CD1c-positive myeloid dendritic cell (primary cell): ENCODE results near the gene AP1AR.
A peak's percentile ranks its signal among the peaks of the same experiment; 100 is the strongest.

Experiments
- DNase-seq: peaks from one replicate; pipeline ENCODE4 v3.0.0-alpha.2; 2016; ENCODE audit errors: extremely low spot score

AP1AR gene

DNA sequence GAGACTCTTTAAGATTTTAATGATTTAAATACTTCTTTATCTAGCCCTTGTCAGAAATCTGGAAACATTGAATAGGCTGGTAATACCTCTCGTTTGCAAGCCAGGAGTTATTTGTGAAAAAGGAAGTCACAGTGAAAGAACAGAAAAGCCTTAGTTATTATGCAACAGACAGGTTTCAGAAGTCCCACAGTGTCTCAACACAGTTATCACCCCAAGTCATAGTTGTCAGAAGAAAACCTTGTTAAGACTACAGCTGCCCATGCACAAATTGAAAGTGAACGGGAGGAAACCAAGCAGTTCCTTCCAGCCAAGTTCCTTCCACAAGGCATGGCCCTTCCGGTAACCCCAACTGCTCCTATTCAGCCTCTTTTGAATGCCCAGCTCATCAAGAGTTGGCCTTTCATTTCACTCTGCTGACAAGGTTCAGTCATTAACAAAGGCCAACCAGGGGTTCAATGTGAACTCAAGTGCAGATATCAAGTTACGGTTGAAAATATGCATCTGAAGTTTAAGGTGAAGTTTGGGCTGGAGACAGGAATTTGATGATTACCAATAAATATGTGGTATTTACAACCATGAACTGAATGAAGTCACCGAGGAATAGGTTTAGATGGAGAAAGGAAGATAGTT is 81.1 kb downstream of the AP1AR start:
- DNase-seq: peak; percentile 70

DNA sequence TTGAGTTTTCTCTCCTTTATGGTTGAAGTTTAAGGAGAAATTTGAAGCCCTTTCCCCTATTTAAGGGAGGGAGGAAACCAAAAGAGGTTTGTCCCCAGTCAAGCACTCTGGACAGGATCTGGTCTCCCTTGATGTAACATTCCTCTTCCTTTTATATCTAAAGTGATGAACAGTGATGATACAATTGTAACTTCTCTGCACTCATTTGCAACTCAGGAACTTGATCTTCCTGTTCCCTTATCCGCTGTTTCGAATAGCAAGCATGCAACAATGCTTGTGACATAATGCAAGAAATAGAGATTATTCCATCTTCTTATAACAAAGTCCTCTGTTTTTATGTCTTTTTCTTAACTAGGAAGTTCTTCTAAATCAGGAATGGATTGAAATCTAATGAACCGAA is 83.9 kb downstream of the AP1AR start:
- peak; percentile 77 for DNase-seq

DNA sequence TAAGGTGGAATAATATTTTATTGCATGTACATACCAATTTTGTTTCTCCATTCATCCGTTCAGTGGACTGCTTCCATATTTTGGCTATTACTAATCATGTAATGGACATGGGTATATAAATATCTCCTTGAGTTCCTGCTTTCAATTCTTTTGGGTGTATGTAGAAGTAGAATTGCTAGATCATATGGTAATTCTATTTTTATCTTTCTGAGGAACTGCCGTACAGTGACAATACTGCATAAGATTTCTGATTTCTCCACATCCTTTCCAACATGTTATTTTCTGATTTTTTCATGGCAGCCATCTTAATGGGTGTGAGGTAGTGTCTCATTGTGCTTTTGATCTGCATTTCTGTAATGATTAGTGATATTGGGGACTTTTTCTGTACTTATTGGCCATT is 84.8 kb downstream of the AP1AR start:
- DNase-seq: peak; percentile 83

DNA sequence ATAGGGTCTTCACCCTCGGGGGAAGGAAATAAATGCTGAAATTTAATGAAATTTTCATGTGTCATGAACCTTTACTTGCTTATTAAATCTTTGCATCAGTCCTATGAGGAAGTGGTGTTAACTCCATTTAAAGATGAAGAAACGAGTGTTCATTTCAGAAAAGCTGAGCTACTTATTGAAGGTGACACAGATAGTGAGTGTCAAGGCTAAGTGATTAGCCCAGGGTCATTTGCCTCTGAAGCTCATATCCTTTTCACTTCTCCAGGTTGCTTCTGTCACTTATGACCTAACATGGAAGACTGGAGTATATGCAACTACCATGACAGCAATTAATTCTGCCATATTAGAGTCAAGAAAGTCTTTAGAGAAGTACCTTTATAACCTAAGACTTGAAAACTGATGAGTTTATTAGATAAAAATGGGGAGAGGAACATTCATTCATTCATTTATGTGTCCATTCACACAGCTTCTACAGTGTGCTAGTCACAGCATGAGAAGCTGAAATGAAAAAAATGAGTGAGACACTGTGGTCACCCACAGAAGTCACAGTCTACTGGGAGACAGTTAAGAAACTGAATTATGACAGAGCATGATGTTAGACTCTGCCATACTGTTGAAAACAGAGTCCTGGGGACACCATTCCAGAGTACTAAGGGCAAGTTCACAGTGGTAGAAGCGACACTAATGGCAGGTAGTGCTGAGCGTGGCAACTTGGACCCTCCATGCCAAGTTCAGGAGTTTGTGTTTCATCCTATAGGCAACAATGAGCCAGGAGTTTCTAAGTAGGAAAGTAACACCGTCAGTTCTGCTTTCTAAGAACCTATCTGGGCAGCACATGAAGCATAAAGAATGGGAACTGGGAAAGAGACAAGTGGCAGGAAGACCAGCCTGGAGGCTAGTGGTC is 86.9 kb downstream of the AP1AR start:
- DNase-seq: peak; percentile 46
